Measurements from ENCODE around the gene CCDC74A. TPM values are rescaled to one million over a fixed set of nuclear protein-coding genes. Genes with fewer than 3 reads are reported as not detected.
"Not testable (repeated sequence)": the region's sequence is repeated elsewhere in the genome, so short reads cannot be mapped to it uniquely, and the experiment has no call there.

CCDC74A gene
- total and polyA plus RNA-seq, 9 of the 15 experiments (the other 6 are each of a cell fraction or from before 2014, with no cell fraction given), result 1.1 to 38.1 (median 9.6) TPM

DNA sequence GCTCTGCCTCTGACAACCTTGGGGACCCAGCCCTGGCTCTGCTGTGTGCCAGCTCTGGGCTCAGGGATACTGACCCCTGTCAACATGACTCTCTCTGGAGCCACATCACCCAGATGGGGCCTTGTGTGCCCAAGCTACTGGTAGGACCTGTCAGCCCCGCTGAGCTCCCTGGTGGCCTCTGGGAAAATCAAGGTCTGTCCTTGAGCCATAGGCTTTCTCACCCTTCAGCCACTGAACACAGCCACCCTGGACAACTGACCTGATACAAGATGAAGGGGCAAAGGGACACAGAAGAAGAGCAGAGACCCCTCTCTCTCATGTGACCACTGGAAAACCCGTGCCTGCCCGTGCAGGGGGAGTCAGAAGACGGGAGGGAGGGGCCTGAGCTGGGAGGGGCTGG lies 7.8 kb downstream of the CCDC74A start (continued):
- TF ChIP-seq, protein P1, sequence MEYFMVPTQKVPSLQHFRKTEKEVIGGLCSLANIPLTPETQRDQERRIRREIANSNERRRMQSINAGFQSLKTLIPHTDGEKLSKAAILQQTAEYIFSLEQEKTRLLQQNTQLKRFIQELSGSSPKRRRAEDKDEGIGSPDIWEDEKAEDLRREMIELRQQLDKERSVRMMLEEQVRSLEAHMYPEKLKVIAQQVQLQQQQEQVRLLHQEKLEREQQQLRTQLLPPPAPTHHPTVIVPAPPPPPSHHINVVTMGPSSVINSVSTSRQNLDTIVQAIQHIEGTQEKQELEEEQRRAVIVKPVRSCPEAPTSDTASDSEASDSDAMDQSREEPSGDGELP (CRISPR knock-in tag; IDR thresholded peaks at IDR 0.05; ENCODE audit: borderline replicate concordance), result no peak
- TF ChIP-seq KDM2B (CRISPR knock-in tag; IDR thresholded peaks at IDR 0.05), result no peak

DNA sequence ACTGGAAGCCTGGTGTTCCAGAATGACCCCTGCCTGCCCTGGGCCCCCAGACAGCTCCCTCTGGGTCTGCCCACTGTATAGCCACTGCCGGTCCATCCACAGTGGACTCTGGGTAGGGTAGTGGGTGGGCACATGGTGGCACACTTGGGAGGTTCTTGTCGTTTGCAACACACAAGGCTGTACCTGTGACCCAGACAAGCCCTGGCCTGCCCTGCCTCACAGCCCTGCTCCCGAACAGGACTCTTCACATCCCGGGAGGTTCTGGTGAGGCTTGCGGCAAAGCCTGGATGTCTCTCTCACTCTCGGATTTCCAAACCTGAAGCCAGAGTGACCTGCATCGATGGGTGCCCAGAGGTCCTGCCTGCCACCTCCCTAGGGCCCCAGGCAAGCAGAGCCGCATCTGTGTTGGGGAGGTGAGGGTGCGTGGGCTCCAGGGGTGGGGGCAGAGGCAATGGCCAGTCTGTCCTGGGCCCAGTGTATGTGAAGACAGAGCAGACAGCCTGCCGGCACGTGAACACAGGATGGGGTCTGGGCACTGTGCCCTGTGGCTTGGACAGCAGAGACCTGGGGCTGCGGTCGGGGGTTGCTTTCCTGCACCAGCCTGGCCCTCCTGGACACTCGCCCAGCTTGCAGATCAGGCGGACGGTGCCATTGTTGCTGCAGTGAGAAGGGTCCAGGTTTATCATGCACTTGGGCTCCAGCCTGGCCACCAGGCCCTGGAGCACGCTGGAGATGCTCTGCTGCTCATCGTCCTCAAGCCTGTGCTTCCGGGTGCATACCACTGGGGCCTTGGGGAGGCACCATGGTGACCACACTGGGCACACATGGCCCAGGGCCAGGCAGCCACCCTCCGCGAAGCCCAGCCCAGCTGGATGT lies 8.5 kb downstream of the CCDC74A start:
- H4K20me1 ChIP-seq (replicated peaks; ENCODE audit: control insufficient read depth, insufficient read depth, low read length); H3K4me2 ChIP-seq (ENCODE audit: insufficient read depth, low read length); H3K4me3 ChIP-seq; H3K27ac ChIP-seq (ENCODE audit: extremely low read depth, low read depth, low read length); H3K9me1 ChIP-seq (ENCODE audit: control insufficient read depth, insufficient read depth, low read length); FAIRE-seq; ATAC-seq; DNase-seq (ENCODE audit: extremely low read depth in 1 of 4, low spot score in 3 of 4); intact Hi-C loops (cut with micrococcal nuclease); H2AFZ ChIP-seq (ENCODE audit: low read depth, low read length); H3K9ac ChIP-seq (ENCODE audit: insufficient read depth in 1 of 2, low read depth in 2 of 2, low read length in 2 of 2); in situ Hi-C loops (cut with MboI); H3K36me3 ChIP-seq (ENCODE audit: control insufficient read depth, insufficient read depth, low read length); H3K9me3 ChIP-seq (replicated peaks; ENCODE audit: control insufficient read depth, insufficient read depth, low read depth, low read length); H3K79me2 ChIP-seq (ENCODE audit: control insufficient read depth, insufficient read depth, low read length); BruUV-seq (replicated peaks); H3K27me3 ChIP-seq (ENCODE audit: control insufficient read depth in 2 of 2, insufficient read depth in 2 of 2, low read length in 2 of 2); CTCF ChIA-PET (ENCODE audit: low intra/inter-chr PET ratio): not testable (repeated sequence)
- WGBS (ENCODE audit: insufficient coverage, low coverage, missing lambda C conversion rate), result 23% methylated on average over 17 of the region's 21 CpGs
- H3K4me1 ChIP-seq (replicated peaks in 1 of 2; ENCODE audit: control insufficient read depth in 2 of 2, insufficient read depth in 2 of 2, low read length in 2 of 2), result peaks cover 0 to 14% of the 10 kb centered on the region in 2 experiments; a peak in 2 of 5 replicates
- POLR2A ChIA-PET, result interaction anchor here (0.6 kb wide), 1 partner anchor 402 kb away, joined by 4 read pairs; no protein-coding TSS in a partner anchor

DNA sequence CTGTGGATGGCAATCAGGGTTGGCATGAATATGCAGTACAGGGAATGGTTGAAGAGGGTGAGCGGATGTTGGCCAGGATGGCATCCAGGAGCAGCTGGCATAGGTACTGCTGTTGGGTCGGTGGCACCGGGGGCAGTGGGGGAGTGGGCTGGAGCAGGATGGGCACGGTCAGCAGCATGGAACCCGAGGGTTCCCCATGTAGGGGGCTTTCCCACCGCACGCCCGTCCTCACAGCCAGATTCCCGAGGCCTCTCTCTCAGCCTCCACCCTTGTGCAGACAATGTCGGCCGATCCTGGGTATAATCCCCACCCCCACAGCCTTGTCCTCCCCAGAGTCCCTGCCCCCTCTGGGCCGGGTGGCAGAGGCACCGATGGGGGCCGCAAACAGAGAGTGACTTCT lies 9.2 kb downstream of the CCDC74A start:
- H3K27me3 ChIP-seq (ENCODE audit: control insufficient read depth in 2 of 2, insufficient read depth in 2 of 2, low read length in 2 of 2); H2AFZ ChIP-seq (ENCODE audit: low read depth, low read length); H3K36me3 ChIP-seq (ENCODE audit: control insufficient read depth, insufficient read depth, low read length); CTCF ChIA-PET (ENCODE audit: low intra/inter-chr PET ratio); BruUV-seq (replicated peaks); ATAC-seq; DNase-seq (ENCODE audit: extremely low read depth in 1 of 4, low spot score in 3 of 4); H3K9me3 ChIP-seq (replicated peaks; ENCODE audit: control insufficient read depth, insufficient read depth, low read depth, low read length); intact Hi-C loops (cut with micrococcal nuclease); H4K20me1 ChIP-seq (replicated peaks; ENCODE audit: control insufficient read depth, insufficient read depth, low read length); H3K9ac ChIP-seq (ENCODE audit: insufficient read depth in 1 of 2, low read depth in 2 of 2, low read length in 2 of 2); in situ Hi-C loops (cut with MboI); H3K4me2 ChIP-seq (ENCODE audit: insufficient read depth, low read length); H3K27ac ChIP-seq (ENCODE audit: extremely low read depth, low read depth, low read length); H3K79me2 ChIP-seq (ENCODE audit: control insufficient read depth, insufficient read depth, low read length); H3K4me3 ChIP-seq; H3K9me1 ChIP-seq (ENCODE audit: control insufficient read depth, insufficient read depth, low read length); FAIRE-seq: not testable (repeated sequence)
- 17% methylated on average over 5 of the region's 14 CpGs for WGBS (ENCODE audit: insufficient coverage, low coverage, missing lambda C conversion rate)
- POLR2A ChIA-PET, result interaction anchor here (0.6 kb wide), 1 partner anchor 403 kb away, joined by 4 read pairs; no protein-coding TSS in a partner anchor
- peaks cover 0 to 14% of the 10 kb centered on the region in 2 experiments; a peak in 2 of 5 replicates for H3K4me1 ChIP-seq (replicated peaks in 1 of 2; ENCODE audit: control insufficient read depth in 2 of 2, insufficient read depth in 2 of 2, low read length in 2 of 2)

DNA sequence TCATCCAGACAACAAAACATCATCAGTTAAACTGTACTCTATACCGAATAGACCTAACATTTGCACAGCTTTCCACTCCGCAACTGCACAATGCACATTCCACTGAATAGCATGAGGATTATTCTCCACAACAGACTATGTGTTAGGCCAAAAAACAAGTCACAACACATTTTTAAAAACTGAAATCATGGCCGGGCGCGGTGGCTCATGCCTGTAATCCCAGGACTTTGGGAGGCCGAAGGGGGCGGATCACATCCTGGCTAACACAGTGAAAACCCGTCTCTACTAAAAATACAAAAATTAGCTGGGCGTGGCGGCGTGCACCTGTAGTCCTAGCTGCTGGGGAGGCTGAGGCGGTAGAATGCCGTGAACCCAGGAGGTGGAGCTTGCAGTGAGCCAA lies 11.2 kb downstream of the CCDC74A start:
- ATAC-seq; POLR2A ChIA-PET; in situ Hi-C loops (cut with MboI); H3K9me1 ChIP-seq (ENCODE audit: control insufficient read depth, insufficient read depth, low read length); H4K20me1 ChIP-seq (replicated peaks; ENCODE audit: control insufficient read depth, insufficient read depth, low read length); CTCF ChIA-PET (ENCODE audit: low intra/inter-chr PET ratio); H2AFZ ChIP-seq (ENCODE audit: low read depth, low read length); H3K4me3 ChIP-seq; FAIRE-seq; H3K27me3 ChIP-seq (ENCODE audit: control insufficient read depth in 2 of 2, insufficient read depth in 2 of 2, low read length in 2 of 2); H3K4me2 ChIP-seq (ENCODE audit: insufficient read depth, low read length); H3K27ac ChIP-seq (ENCODE audit: extremely low read depth, low read depth, low read length); H3K9ac ChIP-seq (ENCODE audit: insufficient read depth in 1 of 2, low read depth in 2 of 2, low read length in 2 of 2); H3K36me3 ChIP-seq (ENCODE audit: control insufficient read depth, insufficient read depth, low read length); BruUV-seq (replicated peaks); H3K9me3 ChIP-seq (replicated peaks; ENCODE audit: control insufficient read depth, insufficient read depth, low read depth, low read length); DNase-seq (ENCODE audit: extremely low read depth in 1 of 4, low spot score in 3 of 4); intact Hi-C loops (cut with micrococcal nuclease); H3K79me2 ChIP-seq (ENCODE audit: control insufficient read depth, insufficient read depth, low read length): not testable (repeated sequence)
- H3K4me1 ChIP-seq (replicated peaks in 1 of 2; ENCODE audit: control insufficient read depth in 2 of 2, insufficient read depth in 2 of 2, low read length in 2 of 2), result peaks cover 0 to 16% of the 10 kb centered on the region in 2 experiments; a peak in 2 of 5 replicates
- whole genome bisulfite sequencing (ENCODE audit: insufficient coverage, low coverage, missing lambda C conversion rate), result 34% methylated on average over 13 of the region's 13 CpGs

Measured in K562 (cell line).